GM12872 (cell line): Measurements from ENCODE around the gene P2RX3.

Source experiments
- TF ChIP-seq, protein P1 (sequence below): IDR thresholded peaks from 3 replicates; pipeline ENCODE4 v1.5.1; 2011; ENCODE audit warnings: low read depth, mild to moderate bottlenecking, low read length, moderate library complexity; ENCODE audit not compliant: insufficient read depth

The P2RX3 gene

GRCh38 chr11:57311109-57311936 is 26.8 kb upstream of the P2RX3 start:
- TF ChIP-seq, protein P1, sequence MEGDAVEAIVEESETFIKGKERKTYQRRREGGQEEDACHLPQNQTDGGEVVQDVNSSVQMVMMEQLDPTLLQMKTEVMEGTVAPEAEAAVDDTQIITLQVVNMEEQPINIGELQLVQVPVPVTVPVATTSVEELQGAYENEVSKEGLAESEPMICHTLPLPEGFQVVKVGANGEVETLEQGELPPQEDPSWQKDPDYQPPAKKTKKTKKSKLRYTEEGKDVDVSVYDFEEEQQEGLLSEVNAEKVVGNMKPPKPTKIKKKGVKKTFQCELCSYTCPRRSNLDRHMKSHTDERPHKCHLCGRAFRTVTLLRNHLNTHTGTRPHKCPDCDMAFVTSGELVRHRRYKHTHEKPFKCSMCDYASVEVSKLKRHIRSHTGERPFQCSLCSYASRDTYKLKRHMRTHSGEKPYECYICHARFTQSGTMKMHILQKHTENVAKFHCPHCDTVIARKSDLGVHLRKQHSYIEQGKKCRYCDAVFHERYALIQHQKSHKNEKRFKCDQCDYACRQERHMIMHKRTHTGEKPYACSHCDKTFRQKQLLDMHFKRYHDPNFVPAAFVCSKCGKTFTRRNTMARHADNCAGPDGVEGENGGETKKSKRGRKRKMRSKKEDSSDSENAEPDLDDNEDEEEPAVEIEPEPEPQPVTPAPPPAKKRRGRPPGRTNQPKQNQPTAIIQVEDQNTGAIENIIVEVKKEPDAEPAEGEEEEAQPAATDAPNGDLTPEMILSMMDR = no peak

- TF ChIP-seq, protein P1 = no peak
These were observed 25.6 kb upstream of the P2RX3 start for GRCh38 chr11:57312511-57313021.

DNA sequence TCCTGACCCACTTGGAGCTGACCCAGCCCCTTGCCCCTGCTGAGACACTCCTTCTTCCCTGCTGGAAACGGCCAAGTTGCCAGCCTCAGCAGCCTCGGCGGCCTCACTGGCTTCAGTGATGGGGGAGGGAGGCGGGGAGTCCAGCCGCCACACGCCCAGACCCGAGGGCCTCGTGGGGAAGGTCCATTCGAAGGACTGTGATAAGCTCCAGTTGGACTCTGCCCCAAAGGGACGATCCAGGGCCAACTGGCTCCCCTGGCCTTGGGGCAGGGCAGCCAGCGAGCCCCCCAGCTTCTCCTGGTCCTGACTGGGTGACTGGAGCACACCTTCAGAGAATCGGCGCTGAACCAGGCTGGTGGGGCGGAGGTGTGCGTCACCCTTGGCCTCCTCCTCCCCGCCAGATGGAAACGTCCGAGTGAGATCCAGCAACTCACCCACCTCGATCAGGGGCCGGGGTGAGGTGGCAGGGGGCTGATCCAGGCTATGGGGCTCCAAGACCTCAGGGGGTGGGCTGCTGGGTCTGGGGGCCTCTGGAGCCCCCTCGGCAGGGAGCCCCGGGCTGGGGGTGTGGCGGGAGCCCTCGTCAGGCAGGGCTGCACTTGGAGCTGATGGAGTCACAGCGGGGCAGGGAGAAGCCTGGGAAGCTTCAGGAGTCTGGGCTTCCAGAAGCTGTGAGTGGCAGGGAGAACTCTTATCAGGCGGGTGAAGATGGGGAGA is 24.9 kb upstream of the P2RX3 start:
- TF ChIP-seq, protein P1 = no peak

GRCh38 chr11:57313788-57314135 is 24.4 kb upstream of the P2RX3 start:
- TF ChIP-seq, protein P1 = no peak

DNA sequence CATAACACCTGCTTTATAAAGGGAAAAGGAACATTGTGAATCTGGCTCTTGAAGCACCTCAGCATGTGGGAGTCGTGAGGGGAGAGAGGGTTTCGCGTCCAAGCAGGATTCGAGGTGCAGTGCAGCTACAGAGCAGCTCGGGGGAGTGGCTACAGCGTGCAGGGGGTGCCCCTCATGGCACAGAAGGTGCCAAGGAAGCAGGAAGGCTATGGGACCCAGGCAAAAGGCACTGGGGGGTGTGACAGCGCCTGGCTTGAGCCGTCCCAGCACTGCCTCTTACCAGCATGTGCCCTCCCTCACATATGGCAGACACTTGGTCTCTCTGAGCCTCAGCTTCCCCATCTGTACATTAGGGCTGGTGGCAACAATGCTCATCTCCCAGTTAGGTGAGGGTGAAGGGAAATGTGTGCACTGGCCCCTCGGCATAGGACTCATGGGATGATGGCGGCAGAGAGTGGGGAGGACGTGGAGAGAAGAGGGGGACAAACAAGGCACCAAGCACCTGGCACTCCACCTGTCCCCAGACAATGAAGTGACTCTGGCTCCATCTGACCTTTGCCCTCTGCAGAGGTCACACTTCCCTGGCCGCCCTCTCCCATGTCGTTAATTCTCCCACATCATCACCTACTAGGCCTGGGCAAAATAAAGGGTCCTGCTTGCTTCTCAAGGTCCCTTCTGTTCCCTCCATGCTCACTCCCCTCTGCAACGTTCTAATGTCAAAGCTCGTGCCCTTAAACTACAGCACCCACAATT is 23.8 kb upstream of the P2RX3 start:
- TF ChIP-seq, protein P1 = no peak

GRCh38 chr11:57315491-57315890 is 22.7 kb upstream of the P2RX3 start:
- TF ChIP-seq, protein P1 = no peak

DNA sequence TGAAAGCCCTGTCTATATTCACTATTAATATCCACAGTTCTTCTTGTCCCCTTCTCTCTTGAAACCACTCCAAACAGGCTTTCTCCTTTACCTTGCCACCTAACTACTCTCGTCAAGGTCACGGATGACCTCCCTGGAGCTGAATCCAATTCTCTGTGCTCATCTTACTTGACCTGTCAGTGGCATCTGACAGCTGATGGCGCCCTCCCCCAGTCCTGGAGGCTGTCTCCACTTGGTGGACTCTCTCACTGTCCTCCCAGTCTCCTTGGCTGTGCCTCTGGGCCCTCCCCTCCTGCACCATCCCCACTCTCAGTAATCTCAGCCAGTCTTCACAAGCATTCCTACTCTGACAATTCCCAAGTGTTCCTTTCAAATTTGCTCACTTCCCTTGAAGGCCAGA is 22.1 kb upstream of the P2RX3 start:
- TF ChIP-seq, protein P1 = no peak
